Measurements from ENCODE around the gene CAMK1D.

The CAMK1D gene

DNA sequence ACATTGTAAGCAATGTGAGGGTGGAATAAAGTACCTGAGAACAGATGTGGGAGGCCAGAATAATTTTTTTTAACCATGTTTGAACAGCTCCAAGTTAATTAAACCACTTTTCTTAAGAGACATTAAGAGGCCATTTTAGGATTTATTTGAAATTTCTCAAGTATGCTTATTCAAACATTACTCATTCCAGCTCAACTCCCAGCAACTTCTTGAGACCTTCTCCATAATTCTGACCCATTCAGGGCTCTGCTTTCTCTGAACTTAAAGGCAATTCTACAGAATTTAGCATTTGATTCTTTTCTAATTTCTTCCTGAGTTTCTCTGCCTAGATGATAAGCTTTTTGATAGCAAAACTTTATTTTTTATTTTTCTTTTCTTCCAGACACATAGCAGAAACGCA is 314.5 kb downstream of the CAMK1D start:
- TF ChIP-seq, protein P1, sequence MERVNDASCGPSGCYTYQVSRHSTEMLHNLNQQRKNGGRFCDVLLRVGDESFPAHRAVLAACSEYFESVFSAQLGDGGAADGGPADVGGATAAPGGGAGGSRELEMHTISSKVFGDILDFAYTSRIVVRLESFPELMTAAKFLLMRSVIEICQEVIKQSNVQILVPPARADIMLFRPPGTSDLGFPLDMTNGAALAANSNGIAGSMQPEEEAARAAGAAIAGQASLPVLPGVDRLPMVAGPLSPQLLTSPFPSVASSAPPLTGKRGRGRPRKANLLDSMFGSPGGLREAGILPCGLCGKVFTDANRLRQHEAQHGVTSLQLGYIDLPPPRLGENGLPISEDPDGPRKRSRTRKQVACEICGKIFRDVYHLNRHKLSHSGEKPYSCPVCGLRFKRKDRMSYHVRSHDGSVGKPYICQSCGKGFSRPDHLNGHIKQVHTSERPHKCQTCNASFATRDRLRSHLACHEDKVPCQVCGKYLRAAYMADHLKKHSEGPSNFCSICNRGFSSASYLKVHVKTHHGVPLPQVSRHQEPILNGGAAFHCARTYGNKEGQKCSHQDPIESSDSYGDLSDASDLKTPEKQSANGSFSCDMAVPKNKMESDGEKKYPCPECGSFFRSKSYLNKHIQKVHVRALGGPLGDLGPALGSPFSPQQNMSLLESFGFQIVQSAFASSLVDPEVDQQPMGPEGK (CRISPR knock-in tag; IDR thresholded peaks at IDR 0.05; ENCODE audit: borderline replicate concordance), result no peak
- no peak for TF ChIP-seq ESRRG (CRISPR knock-in tag; IDR thresholded peaks at IDR 0.05)
- no peak for TF ChIP-seq ZFP30 (CRISPR knock-in tag; IDR thresholded peaks at IDR 0.05)
- TF ChIP-seq, protein P2, sequence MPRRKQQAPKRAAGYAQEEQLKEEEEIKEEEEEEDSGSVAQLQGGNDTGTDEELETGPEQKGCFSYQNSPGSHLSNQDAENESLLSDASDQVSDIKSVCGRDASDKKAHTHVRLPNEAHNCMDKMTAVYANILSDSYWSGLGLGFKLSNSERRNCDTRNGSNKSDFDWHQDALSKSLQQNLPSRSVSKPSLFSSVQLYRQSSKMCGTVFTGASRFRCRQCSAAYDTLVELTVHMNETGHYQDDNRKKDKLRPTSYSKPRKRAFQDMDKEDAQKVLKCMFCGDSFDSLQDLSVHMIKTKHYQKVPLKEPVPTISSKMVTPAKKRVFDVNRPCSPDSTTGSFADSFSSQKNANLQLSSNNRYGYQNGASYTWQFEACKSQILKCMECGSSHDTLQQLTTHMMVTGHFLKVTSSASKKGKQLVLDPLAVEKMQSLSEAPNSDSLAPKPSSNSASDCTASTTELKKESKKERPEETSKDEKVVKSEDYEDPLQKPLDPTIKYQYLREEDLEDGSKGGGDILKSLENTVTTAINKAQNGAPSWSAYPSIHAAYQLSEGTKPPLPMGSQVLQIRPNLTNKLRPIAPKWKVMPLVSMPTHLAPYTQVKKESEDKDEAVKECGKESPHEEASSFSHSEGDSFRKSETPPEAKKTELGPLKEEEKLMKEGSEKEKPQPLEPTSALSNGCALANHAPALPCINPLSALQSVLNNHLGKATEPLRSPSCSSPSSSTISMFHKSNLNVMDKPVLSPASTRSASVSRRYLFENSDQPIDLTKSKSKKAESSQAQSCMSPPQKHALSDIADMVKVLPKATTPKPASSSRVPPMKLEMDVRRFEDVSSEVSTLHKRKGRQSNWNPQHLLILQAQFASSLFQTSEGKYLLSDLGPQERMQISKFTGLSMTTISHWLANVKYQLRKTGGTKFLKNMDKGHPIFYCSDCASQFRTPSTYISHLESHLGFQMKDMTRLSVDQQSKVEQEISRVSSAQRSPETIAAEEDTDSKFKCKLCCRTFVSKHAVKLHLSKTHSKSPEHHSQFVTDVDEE (CRISPR knock-in tag; IDR thresholded peaks at IDR 0.05), result no peak
- TF ChIP-seq SNAI2 (CRISPR knock-in tag; IDR thresholded peaks at IDR 0.05), result no peak
- TF ChIP-seq GLIS3 (CRISPR knock-in tag; IDR thresholded peaks at IDR 0.05), result no peak
- no peak for TF ChIP-seq ZNF70 (CRISPR knock-in tag; IDR thresholded peaks at IDR 0.05)
- TF ChIP-seq PPARA (CRISPR knock-in tag; IDR thresholded peaks at IDR 0.05; ENCODE audit: borderline replicate concordance), result no peak
- TF ChIP-seq ARNTL (CRISPR knock-in tag; IDR thresholded peaks at IDR 0.05; ENCODE audit: borderline replicate concordance, low read depth), result no peak
- TF ChIP-seq TCF4 (CRISPR knock-in tag; IDR thresholded peaks at IDR 0.05; ENCODE audit: borderline replicate concordance), result no peak
- ATAC-seq, result no peak

DNA sequence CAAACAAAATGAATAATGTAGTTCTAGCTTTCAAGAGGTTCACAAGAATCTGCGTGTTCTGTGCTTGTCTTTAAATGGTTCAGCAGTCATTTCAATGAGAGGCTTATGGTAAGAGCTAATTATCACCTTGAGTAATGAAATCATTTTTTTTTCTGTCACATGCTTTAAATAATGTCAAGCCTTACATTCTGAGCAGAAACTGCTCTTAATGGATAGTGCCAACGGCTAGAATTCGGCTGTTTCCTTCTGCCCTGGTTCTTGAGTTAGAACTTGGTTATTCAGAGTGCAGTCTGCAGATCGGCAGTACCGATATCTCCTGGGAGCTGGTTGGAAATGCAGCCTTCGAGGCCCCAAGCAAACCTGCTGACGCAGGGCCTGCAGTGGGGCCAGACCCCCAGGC is 316.2 kb downstream of the CAMK1D start:
- ATAC-seq, result no peak
- no peak for TF ChIP-seq ZFP3 (CRISPR knock-in tag; IDR thresholded peaks at IDR 0.05)
- TF ChIP-seq CSDC2 (CRISPR knock-in tag; IDR thresholded peaks at IDR 0.05), result no peak
- no peak for TF ChIP-seq ZC3H10 (CRISPR knock-in tag; IDR thresholded peaks at IDR 0.05)
- no peak for TF ChIP-seq GLIS3 (CRISPR knock-in tag; IDR thresholded peaks at IDR 0.05)
- TF ChIP-seq ZNF565 (CRISPR knock-in tag; conservative IDR thresholded peaks at IDR 0.05; ENCODE audit: low read depth), result no peak
- TF ChIP-seq SNAI2 (CRISPR knock-in tag; IDR thresholded peaks at IDR 0.05), result no peak
- no peak for TF ChIP-seq RARB (CRISPR knock-in tag; IDR thresholded peaks at IDR 0.05)
- no peak for TF ChIP-seq ARNTL (CRISPR knock-in tag; IDR thresholded peaks at IDR 0.05; ENCODE audit: borderline replicate concordance, low read depth)
- TF ChIP-seq, protein P1 (CRISPR knock-in tag; IDR thresholded peaks at IDR 0.05; ENCODE audit: borderline replicate concordance), result no peak
- TF ChIP-seq ESRRG (CRISPR knock-in tag; IDR thresholded peaks at IDR 0.05), result no peak
- TF ChIP-seq, protein P3, sequence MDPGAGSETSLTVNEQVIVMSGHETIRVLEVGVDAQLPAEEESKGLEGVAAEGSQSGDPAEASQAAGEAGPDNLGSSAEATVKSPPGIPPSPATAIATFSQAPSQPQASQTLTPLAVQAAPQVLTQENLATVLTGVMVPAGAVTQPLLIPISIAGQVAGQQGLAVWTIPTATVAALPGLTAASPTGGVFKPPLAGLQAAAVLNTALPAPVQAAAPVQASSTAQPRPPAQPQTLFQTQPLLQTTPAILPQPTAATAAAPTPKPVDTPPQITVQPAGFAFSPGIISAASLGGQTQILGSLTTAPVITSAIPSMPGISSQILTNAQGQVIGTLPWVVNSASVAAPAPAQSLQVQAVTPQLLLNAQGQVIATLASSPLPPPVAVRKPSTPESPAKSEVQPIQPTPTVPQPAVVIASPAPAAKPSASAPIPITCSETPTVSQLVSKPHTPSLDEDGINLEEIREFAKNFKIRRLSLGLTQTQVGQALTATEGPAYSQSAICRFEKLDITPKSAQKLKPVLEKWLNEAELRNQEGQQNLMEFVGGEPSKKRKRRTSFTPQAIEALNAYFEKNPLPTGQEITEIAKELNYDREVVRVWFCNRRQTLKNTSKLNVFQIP (CRISPR knock-in tag; IDR thresholded peaks at IDR 0.05; ENCODE audit: borderline replicate concordance, low read depth), result no peak
- TF ChIP-seq TCF4 (CRISPR knock-in tag; IDR thresholded peaks at IDR 0.05; ENCODE audit: borderline replicate concordance), result no peak
- no peak for TF ChIP-seq ZNF70 (CRISPR knock-in tag; IDR thresholded peaks at IDR 0.05)
- no peak for TF ChIP-seq TOX (CRISPR knock-in tag; IDR thresholded peaks at IDR 0.05; ENCODE audit: borderline replicate concordance)

DNA sequence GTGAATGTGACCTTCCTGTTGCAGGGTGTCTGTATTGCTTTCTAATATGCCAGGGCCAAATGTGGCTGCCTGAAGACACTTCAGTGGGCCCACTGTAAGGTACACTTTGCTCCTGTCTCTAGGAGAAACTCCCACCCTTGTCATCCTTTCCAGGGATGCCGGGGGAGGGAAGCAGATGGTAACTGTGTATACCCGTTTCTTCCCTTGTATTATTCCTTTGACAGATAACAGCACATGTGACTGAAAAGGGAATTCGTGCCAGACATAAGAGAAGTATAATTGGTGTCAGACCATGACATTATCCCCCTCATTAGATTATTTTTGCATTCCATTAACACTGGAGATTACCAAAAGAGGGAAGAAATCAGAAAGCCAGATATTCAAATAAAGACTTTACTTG is 317.7 kb downstream of the CAMK1D start:
- TF ChIP-seq, protein P4, sequence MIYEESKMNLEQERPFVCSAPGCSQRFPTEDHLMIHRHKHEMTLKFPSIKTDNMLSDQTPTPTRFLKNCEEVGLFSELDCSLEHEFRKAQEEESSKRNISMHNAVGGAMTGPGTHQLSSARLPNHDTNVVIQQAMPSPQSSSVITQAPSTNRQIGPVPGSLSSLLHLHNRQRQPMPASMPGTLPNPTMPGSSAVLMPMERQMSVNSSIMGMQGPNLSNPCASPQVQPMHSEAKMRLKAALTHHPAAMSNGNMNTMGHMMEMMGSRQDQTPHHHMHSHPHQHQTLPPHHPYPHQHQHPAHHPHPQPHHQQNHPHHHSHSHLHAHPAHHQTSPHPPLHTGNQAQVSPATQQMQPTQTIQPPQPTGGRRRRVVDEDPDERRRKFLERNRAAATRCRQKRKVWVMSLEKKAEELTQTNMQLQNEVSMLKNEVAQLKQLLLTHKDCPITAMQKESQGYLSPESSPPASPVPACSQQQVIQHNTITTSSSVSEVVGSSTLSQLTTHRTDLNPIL (CRISPR knock-in tag; IDR thresholded peaks at IDR 0.05; ENCODE audit: low read depth), result no peak
- TF ChIP-seq, protein P1 (CRISPR knock-in tag; IDR thresholded peaks at IDR 0.05; ENCODE audit: borderline replicate concordance), result no peak
- TF ChIP-seq GLIS3 (CRISPR knock-in tag; IDR thresholded peaks at IDR 0.05), result no peak
- TF ChIP-seq ZC3H10 (CRISPR knock-in tag; IDR thresholded peaks at IDR 0.05), result no peak
- TF ChIP-seq CSDC2 (CRISPR knock-in tag; IDR thresholded peaks at IDR 0.05), result no peak
- TF ChIP-seq, protein P3 (CRISPR knock-in tag; IDR thresholded peaks at IDR 0.05; ENCODE audit: borderline replicate concordance, low read depth), result no peak
- TF ChIP-seq RARB (CRISPR knock-in tag; IDR thresholded peaks at IDR 0.05), result no peak
- TF ChIP-seq BACH2 (CRISPR knock-in tag; IDR thresholded peaks at IDR 0.05; ENCODE audit: borderline replicate concordance), result no peak
- TF ChIP-seq, protein P5, sequence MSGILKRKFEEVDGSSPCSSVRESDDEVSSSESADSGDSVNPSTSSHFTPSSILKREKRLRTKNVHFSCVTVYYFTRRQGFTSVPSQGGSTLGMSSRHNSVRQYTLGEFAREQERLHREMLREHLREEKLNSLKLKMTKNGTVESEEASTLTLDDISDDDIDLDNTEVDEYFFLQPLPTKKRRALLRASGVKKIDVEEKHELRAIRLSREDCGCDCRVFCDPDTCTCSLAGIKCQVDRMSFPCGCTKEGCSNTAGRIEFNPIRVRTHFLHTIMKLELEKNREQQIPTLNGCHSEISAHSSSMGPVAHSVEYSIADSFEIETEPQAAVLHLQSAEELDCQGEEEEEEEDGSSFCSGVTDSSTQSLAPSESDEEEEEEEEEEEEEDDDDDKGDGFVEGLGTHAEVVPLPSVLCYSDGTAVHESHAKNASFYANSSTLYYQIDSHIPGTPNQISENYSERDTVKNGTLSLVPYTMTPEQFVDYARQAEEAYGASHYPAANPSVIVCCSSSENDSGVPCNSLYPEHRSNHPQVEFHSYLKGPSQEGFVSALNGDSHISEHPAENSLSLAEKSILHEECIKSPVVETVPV (CRISPR knock-in tag; IDR thresholded peaks at IDR 0.05), result no peak
- no peak for TF ChIP-seq ISL1 (CRISPR knock-in tag; IDR thresholded peaks at IDR 0.05)
- TF ChIP-seq OSR1 (CRISPR knock-in tag; IDR thresholded peaks at IDR 0.05), result no peak
- no peak for TF ChIP-seq ZNF70 (CRISPR knock-in tag; IDR thresholded peaks at IDR 0.05)
- no peak for ATAC-seq

Data from SK-N-SH treated with all-trans-retinoic acid at 6 μM for 48 hours (cell line).